GM19043 (cell line): ENCODE measurements around the gene KNSTRN.

Source experiments
- ATAC-seq: cut with Tn5 transposase; IDR thresholded peaks from one replicate; pipeline ENCODE4 v1.9.1; 2021; ENCODE audit warnings: low read depth; ENCODE audit not compliant: unreplicated experiment

KNSTRN gene

GRCh38 chr15:40345225-40345866 lies 37.2 kb upstream of the KNSTRN start:
- no peak for ATAC-seq

DNA sequence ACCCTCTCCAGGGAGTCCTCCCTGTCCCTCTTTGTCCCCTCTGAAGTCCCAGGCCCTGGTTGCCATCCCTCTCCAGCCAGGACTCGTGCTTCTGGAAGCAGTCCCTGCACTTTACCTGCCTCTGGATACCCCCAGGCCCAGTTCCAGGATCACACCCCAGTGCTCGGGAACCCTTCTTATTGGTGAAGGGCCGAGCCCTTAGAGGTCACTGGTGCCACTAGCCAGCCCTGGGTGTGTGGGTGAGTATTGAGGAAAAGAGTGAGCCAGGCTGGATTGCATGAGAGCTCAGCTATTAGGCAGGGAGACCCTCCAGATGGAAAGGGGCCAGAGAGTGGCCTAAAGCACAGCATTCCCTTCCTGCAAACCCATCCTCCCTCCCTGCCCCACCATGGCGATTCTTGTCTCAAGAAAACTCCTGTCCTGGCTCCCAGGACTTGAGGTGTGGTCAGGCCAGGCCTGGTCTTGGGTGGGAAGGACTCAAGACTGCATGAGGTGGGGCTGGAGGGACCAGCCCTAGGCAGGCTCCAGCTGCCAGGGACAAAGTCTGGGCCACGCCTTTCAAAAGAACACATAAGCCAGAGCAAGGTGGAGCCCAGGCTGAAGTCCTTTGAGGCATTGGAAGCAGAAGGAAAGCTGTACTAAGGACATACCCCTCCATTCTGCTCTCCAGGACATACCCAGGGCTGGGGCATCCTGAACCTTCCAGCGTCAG lies 36.5 kb upstream of the KNSTRN start:
- ATAC-seq, result no peak

- no peak for ATAC-seq
Observed at GRCh38 chr15:40346579-40347558, 35.7 kb upstream of the KNSTRN start.

- ATAC-seq, result no peak
Observed at GRCh38 chr15:40347559-40348473, 34.7 kb upstream of the KNSTRN start.

DNA sequence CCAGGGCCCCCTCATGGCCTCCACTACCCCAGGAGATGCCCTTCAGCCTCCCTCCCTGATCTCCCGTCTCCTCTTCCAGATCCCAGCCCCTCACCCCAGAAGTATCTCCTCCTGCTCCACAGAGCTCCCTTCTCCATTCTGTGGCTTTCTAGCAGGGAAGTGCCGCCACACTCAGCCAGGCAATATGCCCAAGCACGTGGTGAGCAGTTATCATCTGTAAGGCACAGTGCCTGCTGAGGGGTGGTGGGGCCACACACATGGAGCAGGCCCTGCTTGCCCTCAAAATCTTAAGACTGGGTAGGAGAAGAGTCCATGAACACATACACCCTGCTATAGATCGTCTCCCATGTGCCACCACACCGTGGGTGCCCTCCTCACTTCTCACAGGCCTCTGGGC lies 34.0 kb upstream of the KNSTRN start:
- no peak for ATAC-seq

DNA sequence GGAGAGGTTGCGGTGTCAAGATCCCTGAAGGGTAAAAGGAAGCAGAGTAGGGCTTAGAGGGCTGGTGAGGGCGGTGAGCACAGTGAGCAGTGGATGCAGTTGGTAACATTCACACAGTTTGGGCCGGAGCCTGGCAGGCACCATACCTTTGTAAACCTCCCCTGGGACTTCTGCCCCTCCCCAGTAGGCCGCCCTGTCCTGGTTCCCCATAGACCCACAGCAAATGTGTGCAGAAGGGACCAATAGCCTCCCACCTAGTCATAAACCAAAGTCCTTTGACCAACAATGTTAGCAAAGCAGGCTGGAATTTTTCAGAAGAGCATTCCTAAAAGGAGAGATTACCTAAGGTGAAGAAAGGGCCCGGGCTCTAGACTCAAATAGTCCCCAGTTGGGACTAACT lies 33.4 kb upstream of the KNSTRN start:
- no peak for ATAC-seq

DNA sequence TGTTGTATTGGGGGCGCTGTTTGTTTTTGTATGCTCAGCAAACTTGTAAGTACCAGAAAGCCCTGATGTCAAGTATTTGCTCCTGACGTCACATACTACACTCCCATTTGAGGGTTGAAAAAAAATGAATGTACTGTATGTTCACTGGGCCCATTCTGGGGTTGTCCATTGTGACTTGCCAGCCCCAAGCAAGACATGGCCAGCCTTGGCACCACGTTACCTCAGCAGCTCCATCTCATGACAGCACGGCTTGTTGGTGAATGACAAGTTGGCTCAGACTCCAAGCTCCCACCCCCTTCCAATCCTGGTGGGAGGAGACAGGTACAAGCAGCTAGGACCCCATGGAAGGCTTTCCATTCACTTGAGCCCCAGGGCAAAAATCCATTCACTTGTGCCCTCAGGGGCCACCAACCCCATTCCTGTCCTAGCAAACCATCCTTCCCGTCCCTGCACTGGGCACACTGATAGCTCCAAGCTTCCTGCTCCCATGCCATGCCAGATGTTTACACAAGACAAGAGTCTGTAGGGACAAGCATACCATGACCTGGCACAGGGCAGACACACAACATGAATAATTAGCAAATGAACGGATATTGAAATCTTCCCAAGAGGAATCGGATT lies 30.1 kb upstream of the KNSTRN start:
- ATAC-seq, result no peak

- ATAC-seq, result no peak
Observed at GRCh38 chr15:40353697-40354096, 28.8 kb upstream of the KNSTRN start.

DNA sequence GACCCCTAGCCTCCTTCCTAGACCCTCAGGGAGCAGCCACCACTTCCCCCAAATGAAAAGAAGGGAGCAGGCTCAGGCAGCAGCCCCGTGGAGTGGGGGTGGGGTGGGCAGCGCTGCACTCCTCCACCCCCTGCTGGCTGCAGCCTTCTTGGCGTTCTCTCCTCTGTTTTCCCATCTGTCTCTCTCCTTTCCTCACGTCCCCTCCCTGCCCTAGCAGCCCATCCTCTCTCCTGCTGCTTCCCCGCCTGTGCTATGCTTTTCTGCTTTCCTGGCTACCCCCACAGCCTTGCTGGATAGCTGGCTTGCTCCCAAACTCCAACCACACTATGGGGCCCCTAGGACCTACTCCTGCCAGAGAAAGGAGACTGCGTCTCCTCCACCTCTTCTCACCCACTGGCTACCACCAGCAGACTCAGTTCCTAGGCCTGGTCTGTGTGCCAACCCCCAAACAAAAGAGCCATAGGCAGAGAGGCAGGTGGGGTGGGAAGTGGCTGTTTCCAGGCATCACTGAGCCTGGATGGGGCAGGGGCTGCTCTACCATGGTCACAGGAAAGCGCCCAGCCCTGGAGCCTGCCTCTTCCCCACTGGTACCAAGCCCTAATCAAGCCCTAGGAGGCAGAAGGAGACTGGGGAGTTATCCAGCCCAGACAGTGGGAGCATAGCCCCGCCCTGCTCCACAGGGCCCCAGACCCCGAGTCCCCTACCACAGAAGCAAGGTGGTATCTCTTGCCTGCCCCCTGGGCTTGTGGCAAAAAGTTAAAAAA lies 27.9 kb upstream of the KNSTRN start:
- no peak for ATAC-seq

DNA sequence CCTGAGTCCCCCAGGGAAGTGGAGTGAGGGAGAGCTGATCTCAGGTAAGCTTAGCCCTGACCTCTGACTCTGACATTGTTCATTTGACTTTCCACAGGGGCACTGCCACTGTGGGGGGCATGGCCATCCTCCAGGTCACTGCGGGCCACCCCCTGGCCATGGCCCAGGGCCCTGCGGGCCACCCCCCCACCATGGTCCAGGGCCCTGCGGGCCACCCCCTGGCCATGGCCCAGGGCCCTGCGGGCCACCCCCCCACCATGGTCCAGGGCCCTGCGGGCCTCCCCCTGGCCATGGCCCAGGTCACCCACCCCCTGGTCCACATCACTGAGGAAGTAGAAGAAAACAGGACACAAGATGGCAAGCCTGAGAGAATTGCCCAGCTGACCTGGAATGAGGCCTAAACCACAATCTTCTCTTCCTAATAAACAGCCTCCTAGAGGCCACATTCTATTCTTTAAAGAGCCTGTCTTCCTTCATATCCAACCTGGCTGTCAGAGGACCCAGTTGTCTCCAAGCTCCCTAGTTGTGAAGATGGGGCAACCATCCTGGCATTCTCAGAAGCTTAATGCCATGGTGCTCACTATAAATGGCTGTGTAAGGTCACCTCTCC lies 26.4 kb upstream of the KNSTRN start:
- ATAC-seq, result no peak

DNA sequence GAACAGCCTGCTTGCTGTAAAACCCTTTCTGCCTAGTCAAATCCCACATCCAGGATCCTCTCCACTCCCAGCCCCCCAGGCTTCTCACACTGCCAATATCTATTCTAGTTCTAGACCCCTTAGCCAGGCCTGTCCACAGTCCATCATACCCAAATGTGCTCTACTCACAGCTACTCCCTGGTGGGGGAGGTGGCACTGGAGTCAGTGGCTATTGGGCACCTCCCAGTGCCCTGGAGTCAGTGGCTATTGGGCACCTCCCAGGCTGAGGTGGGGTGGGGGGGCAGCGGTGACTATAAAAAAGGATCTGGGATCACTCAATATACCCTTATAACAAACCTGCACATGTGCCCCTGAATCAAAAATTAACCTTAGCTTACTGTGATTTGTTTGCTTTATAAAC lies 25.3 kb upstream of the KNSTRN start:
- no peak for ATAC-seq

DNA sequence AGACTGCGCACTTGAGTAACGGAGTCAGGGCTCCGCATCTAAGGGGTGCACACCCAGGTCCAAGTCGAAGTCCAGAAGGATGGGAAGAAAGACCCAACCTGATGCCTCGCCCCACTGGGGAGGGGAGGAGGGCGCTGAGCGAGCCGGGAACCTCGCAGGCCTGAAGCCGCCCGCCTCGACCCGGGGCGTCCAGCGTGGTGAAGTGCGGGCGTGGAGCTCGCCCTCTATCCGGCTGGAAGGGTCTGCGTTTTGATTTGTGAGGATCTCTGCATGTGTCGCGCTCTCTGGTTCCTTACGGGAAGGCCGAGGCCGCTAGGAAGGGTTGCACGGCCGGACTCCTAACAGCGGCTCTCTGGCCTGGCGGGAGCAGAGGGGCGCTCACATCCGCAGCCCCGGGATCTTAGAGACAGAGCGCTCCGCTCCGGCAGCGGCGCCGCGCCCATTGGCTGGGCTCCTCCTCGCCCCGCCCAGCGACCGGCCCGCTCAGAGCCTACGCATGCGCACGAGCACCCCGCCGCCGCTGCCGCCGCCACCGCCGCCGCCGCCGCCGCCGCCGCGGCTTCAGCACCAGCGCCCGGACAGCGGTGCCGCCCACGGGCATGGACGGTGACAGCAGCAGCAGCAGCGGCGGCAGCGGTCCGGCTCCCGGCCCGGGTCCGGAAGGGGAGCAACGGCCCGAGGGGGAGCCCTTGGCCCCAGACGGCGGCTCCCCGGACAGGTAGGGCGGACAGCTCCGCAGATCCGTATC lies 24.6 kb upstream of the KNSTRN start, which contains the start of gene DISP2:
Gene DISP2 (plus strand): TSS at position 497 of the 748 bp plus-strand sequence. CDS start 103 bp downstream, at position 600.
- no peak for ATAC-seq

GRCh38 chr15:40358471-40359353 lies 23.8 kb upstream of the KNSTRN start:
- no peak for ATAC-seq

GRCh38 chr15:40360015-40360414 lies 22.5 kb upstream of the KNSTRN start:
- ATAC-seq, result no peak

GRCh38 chr15:40361640-40362039 lies 20.9 kb upstream of the KNSTRN start:
- no peak for ATAC-seq

DNA sequence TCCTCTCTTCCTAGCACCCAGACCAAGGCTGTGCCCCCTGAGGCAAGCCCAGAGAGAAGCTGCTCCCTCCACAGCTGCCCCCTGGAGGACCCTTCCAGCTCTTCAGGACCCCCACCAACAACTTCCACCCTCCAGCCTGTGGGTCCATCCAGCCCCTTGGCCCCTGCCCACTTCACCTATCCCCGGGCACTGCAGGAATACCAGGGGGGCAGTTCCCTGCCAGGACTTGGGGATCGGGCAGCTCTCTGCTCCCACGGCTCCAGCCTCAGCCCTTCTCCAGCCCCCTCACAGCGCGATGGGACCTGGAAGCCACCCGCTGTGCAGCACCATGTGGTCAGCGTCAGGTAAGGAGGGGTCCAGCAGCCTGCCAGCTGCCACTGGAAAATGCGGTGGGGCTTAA lies 18.9 kb upstream of the KNSTRN start:
- no peak for ATAC-seq

- no peak for ATAC-seq
Observed at GRCh38 chr15:40364251-40364650, 18.3 kb upstream of the KNSTRN start.
